OCI-LY3 (cell line): Measurements from ENCODE around the gene OR51B2.
"Not testable (repeated sequence)": the region's sequence is repeated elsewhere in the genome, so short reads cannot be mapped to it uniquely, and the experiment has no call there.

ENCODE experiments used
- H2AFZ ChIP-seq: fragments of 200-600, 300-600 bp; shearing (Covaris generic); 2 replicates; pipeline ENCODE4 v1.6.0; 2014; ENCODE audit warnings: antibody characterized with exemption, low read depth, low read length
- H3K27ac ChIP-seq: fragments of 200-600, 300-600 bp; sonication (generic); 2 replicates; pipeline ENCODE4 v1.5.1; 2014; ENCODE audit warnings: mild to moderate bottlenecking, low read length, moderate library complexity, mixed read lengths
- H3K27me3 ChIP-seq: fragments of 200-600, 300-600 bp; sonication (generic); 2 replicates; pipeline ENCODE4 v1.6.1; 2014; ENCODE audit warnings: low read depth, low read length, mixed read lengths
- H3K36me3 ChIP-seq: fragments of 200-600, 300-600 bp; sonication (generic); replicated peaks from 2 replicates; pipeline ENCODE3; 2014; ENCODE audit warnings: low read depth, low read length, mixed read lengths
- H3K4me1 ChIP-seq: fragments of 300-600, 200-600 bp; sonication (generic); 2 replicates; pipeline ENCODE4 v1.6.1; 2014; ENCODE audit warnings: low read length, mixed read lengths
- H3K4me2 ChIP-seq: fragments of 200-600, 300-600 bp; sonication (generic); 2 replicates; pipeline ENCODE4 v1.6.1; 2014; ENCODE audit warnings: low read length, mixed read lengths
- H3K4me3 ChIP-seq: fragments of 300-600, 200-600 bp; sonication (generic); 2 replicates; pipeline ENCODE4 v1.5.1; 2014; ENCODE audit warnings: antibody characterized with exemption, mild to moderate bottlenecking, low read length, moderate library complexity
- H3K79me2 ChIP-seq: fragments of 300-600, 200-600 bp; shearing (Covaris generic); 2 replicates; pipeline ENCODE4 v1.6.1; 2014; ENCODE audit warnings: mild to moderate bottlenecking, low read length, mixed read lengths
- H3K9ac ChIP-seq: fragments of 300-600, 200-600 bp; shearing (Covaris generic); 2 replicates; pipeline ENCODE4 v1.6.0; 2014; ENCODE audit warnings: mild to moderate bottlenecking, low read length, moderate library complexity
- H3K9me3 ChIP-seq: fragments of 200-600, 300-600 bp; shearing (Covaris generic); 2 replicates; pipeline ENCODE4 v1.6.1; 2014; ENCODE audit warnings: low read length, mixed read lengths; ENCODE audit not compliant: insufficient read depth
- H4K20me1 ChIP-seq: fragments of 200-600, 300-600 bp; sonication (generic); 2 replicates; pipeline ENCODE4 v1.6.1; 2016; ENCODE audit warnings: low read length, mixed read lengths; ENCODE audit not compliant: insufficient read depth
- EZH2phosphoT487 ChIP-seq: fragments of 200-600 bp; shearing (Covaris generic); IDR thresholded peaks from 2 replicates; pipeline ENCODE4 v1.6.1; 2018; ENCODE audit warnings: antibody characterized with exemption, mixed run types, low read depth
- TF ChIP-seq, protein P1 (sequence below): fragments of 200-600, 300-600 bp; sonication (generic); IDR thresholded peaks from 2 replicates; pipeline ENCODE4 v1.5.1; 2014; ENCODE audit warnings: antibody characterized with exemption, low read length, low read depth

Gene OR51B2

GRCh38 chr11:5366856-5367255, 42.8 kb upstream of the OR51B2 start:
- H3K4me3 ChIP-seq, result no peak overlapping the region
- TF ChIP-seq EZH2phosphoT487, result no peak
- TF ChIP-seq, protein P1, sequence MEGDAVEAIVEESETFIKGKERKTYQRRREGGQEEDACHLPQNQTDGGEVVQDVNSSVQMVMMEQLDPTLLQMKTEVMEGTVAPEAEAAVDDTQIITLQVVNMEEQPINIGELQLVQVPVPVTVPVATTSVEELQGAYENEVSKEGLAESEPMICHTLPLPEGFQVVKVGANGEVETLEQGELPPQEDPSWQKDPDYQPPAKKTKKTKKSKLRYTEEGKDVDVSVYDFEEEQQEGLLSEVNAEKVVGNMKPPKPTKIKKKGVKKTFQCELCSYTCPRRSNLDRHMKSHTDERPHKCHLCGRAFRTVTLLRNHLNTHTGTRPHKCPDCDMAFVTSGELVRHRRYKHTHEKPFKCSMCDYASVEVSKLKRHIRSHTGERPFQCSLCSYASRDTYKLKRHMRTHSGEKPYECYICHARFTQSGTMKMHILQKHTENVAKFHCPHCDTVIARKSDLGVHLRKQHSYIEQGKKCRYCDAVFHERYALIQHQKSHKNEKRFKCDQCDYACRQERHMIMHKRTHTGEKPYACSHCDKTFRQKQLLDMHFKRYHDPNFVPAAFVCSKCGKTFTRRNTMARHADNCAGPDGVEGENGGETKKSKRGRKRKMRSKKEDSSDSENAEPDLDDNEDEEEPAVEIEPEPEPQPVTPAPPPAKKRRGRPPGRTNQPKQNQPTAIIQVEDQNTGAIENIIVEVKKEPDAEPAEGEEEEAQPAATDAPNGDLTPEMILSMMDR, result no peak
- H4K20me1 ChIP-seq, result no peaks in the 10 kb centered on the region
- no peaks in the 10 kb centered on the region for H3K27me3 ChIP-seq
- H3K27ac ChIP-seq, result no peak overlapping the region
- peaks cover 24% of the 10 kb centered on the region for H3K4me1 ChIP-seq
- no peaks in the 10 kb centered on the region for H3K79me2 ChIP-seq
- H3K36me3 ChIP-seq, result no peaks in the 10 kb centered on the region
- H2AFZ ChIP-seq, result no peak overlapping the region
- H3K9me3 ChIP-seq, result no peaks in the 10 kb centered on the region
- no peak overlapping the region for H3K9ac ChIP-seq
- H3K4me2 ChIP-seq, result no peak overlapping the region

DNA sequence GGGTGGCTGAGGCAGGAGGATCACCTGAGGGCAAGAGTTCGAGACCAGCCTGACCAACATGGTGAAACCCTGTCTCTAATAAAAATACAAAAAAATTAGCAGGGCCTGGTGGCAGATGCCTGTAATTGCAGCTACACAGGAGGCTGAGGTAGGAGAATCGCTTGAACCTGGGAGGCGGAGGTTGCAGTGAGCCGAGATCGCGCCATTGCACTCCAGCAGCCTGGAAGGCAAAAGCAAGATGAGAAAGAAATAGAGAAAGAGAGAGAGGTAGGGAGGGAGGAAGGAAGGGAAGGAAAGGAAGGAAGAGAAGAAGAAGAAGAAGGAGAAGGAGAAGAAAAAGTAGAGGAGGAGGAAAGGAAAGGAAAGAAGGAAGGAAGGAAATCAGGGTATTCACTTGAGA, 42.3 kb upstream of the OR51B2 start:
- not testable (repeated sequence) for H3K9ac ChIP-seq, H3K27me3 ChIP-seq, H3K27ac ChIP-seq, H3K4me3 ChIP-seq, H2AFZ ChIP-seq, H3K4me2 ChIP-seq, H3K79me2 ChIP-seq, H4K20me1 ChIP-seq, H3K9me3 ChIP-seq, H3K36me3 ChIP-seq
- peaks cover 24% of the 10 kb centered on the region for H3K4me1 ChIP-seq

GRCh38 chr11:5364214-5364613, 40.1 kb upstream of the OR51B2 start:
- Histone ChIP-seq H2AFZ (no peak overlapping the region), H3K36me3 (no peaks in the 10 kb centered on the region), H3K4me3 (no peak overlapping the region), H3K79me2 (no peaks in the 10 kb centered on the region), H3K4me1 (peaks cover 24% of the 10 kb centered on the region), H4K20me1 (no peaks in the 10 kb centered on the region), H3K9me3 (no peaks in the 10 kb centered on the region), H3K27me3 (no peaks in the 10 kb centered on the region), H3K4me2 (no peak overlapping the region), H3K9ac (no peak overlapping the region), H3K27ac (no peak overlapping the region)
- TF ChIP-seq EZH2phosphoT487, result no peak
- TF ChIP-seq, protein P1, result no peak

GRCh38 chr11:5363679-5364078, 39.6 kb upstream of the OR51B2 start:
- Histone ChIP-seq H3K4me3 (no peak overlapping the region), H2AFZ (no peak overlapping the region), H3K4me2 (no peak overlapping the region), H3K36me3 (no peaks in the 10 kb centered on the region), H3K9ac (no peak overlapping the region), H3K4me1 (peaks cover 20% of the 10 kb centered on the region), H4K20me1 (no peaks in the 10 kb centered on the region), H3K79me2 (no peaks in the 10 kb centered on the region), H3K27ac (no peak overlapping the region), H3K27me3 (no peaks in the 10 kb centered on the region), H3K9me3 (no peaks in the 10 kb centered on the region)
- no peak for TF ChIP-seq EZH2phosphoT487
- TF ChIP-seq, protein P1, result no peak
